LNCaP clone FGC (cell line): ENCODE results near the gene AOPEP.

ENCODE experiments used
- DNase-seq: peaks from one replicate; pipeline ENCODE4 v3.0.0-alpha.2; 2011; ENCODE audit warnings: low read depth
- H3K4me3 ChIP-seq: 2 replicates; pipeline ENCODE4 v1.5.1; 2011; ENCODE audit warnings: mild to moderate bottlenecking, low read depth, low read length, control low read depth
- CTCF ChIP-seq: IDR thresholded peaks from 2 replicates; pipeline ENCODE4 v1.5.1; 2012; ENCODE audit warnings: mild to moderate bottlenecking; ENCODE audit not compliant: control insufficient read depth, insufficient read depth; ENCODE audit errors: extremely low read depth

The AOPEP gene

GRCh38 chr9:94813379-94813778 is 86.9 kb downstream of the AOPEP start:
- H3K4me3 ChIP-seq: no peak overlapping the region
- no peak for DNase-seq
- TF ChIP-seq CTCF: no peak

- TF ChIP-seq CTCF: no peak
- H3K4me3 ChIP-seq: no peak overlapping the region
- no peak for DNase-seq
These were observed 91.0 kb downstream of the AOPEP start for GRCh38 chr9:94817291-94818177.

- DNase-seq: no peak
- H3K4me3 ChIP-seq: no peak overlapping the region
- TF ChIP-seq CTCF: no peak
These were observed 91.7 kb downstream of the AOPEP start for GRCh38 chr9:94818178-94818541.

GRCh38 chr9:94819161-94819687 is 92.7 kb downstream of the AOPEP start:
- H3K4me3 ChIP-seq: no peak overlapping the region
- DNase-seq: no peak
- TF ChIP-seq CTCF: no peak

GRCh38 chr9:94821098-94821887 is 94.8 kb downstream of the AOPEP start:
- DNase-seq: no peak
- no peak for TF ChIP-seq CTCF
- no peak overlapping the region for H3K4me3 ChIP-seq

- no peak for TF ChIP-seq CTCF
- no peak overlapping the region for H3K4me3 ChIP-seq
- DNase-seq: no peak
These were observed 95.8 kb downstream of the AOPEP start for GRCh38 chr9:94822273-94822672.

- H3K4me3 ChIP-seq: no peak overlapping the region
- no peak for TF ChIP-seq CTCF
- no peak for DNase-seq
These were observed 97.2 kb downstream of the AOPEP start for GRCh38 chr9:94823710-94824109.
